Inferior parietal cortex (tissue), 1 donor: ENCODE measurements around the gene TXNDC8.

Experiments used
- DNase-seq: peaks from one replicate; pipeline ENCODE4 v3.0.0-alpha.2; 2016; ENCODE audit errors: extremely low spot score

TXNDC8 gene

GRCh38 chr9:110282018-110282738 is 55.5 kb downstream of the TXNDC8 start:
- peak; percentile 29 for DNase-seq

- no peak for DNase-seq
Measured at GRCh38 chr9:110278080-110278707, 59.5 kb downstream of the TXNDC8 start.

DNA sequence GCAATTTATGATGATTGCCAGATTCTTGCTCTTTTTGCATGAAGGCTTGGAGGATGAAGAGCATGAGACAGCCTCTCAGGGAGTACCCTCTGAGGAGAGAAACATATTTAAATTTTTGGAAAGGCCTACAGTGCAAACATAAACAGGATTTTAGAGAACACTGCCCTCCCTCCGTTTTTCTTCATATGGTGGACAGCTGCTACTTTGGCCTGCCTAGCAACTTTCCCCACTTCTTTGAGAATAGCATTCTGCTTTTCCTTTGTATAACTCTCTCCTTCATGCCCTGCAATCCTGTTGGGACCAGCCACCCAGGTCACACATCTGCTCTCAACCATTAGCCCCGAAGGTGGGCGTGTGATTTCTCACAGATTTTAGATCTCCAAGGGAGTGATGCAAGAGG is 60.9 kb downstream of the TXNDC8 start:
- no peak for DNase-seq

GRCh38 chr9:110270211-110270995 is 67.3 kb downstream of the TXNDC8 start:
- no peak for DNase-seq

- DNase-seq, result no peak
Measured at GRCh38 chr9:110266795-110267194, 70.9 kb downstream of the TXNDC8 start.

DNA sequence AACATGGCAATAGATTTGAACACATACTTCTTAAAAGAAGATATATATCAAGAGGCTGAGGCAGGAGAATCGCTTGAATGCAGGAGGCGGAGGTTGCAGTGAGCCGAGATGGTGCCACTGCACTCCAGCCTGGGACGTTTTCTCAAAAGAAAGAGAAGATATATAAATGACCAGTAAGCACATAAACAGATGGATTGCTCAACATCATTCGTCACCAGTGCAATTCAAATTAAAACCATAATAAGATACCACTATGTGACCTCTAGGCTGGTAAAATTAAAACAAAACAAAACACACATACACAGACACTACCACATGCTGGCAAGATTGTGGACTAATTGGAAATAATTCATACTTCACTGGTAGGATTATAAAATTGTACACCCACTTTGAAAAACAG is 76.0 kb downstream of the TXNDC8 start:
- no peak for DNase-seq

DNA sequence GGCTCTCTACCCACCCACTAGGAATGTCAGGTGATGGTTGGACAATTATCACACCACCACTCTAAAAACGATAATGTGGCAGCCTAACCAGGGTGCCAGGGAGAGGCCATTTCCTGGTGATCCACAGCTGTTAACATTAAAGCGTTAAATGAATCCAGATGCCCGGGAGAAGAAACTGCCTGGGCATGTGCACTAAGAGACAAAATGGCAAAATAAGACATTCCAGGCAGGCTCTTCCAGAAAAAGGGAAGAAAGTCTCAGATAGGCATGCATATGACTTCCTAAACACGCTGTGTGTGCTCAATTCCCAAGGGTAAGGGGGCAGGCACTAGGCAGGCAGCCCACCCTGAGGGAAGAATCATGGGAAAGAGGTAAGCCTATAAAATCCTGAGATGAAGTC is 76.8 kb downstream of the TXNDC8 start:
- no peak for DNase-seq

DNA sequence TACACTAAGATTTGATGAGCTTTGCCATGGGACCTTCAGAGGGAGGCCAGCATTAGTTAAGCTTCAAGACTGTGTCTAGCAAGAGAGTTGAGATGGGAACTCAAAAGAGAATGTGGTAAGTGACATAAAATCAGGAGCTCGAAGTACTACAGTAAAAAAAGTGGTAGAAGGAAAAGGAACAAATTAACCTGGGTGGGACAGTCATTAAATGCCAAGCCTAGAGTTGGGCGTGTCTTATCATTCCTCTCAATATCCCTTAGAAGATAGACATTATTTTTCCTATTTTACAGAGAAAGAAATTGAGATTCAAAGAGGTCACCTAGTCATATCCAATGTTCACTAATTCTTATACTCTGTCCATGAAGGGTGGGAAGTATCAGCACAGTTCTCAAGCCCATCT is 78.1 kb downstream of the TXNDC8 start:
- DNase-seq, result no peak

- no peak for DNase-seq
Measured at GRCh38 chr9:110258690-110259091, 79.0 kb downstream of the TXNDC8 start.

- no peak for DNase-seq
Measured at GRCh38 chr9:110257956-110258355, 79.7 kb downstream of the TXNDC8 start.

DNA sequence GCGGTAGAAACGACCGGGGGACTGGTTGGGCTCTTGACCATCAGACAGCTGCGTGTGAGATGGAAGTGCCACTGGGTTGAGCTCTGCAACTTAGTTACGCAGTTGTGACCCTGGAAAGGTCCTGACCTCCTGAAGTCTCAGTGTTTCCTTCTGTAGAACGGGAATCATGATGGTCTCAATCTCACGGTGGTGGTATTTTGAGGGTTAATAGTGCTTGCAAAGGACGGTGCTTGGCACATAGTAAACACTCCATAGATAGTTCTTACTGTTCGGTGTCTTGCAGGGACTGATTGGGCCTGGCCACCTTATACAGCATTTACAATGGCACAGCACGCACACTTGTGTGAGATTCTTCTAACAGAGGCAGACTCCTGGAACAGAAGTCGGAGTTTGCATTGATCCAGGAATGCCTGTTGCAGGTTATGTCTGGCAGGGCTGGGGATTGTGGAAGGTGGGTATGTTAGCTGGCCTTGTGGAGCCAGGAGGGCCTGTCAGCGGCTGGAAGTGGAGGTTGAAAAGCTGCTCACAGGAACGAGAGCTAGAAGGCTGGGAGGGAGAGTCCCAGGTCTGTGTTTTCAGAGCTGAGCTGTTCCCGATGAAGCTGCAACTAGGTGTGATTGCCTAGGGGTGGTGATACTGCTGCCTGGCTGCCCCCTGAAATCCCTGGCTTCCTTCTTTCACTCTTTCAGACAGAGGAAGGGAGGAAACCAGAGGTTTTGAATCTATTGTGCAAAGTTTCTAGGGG is 80.4 kb downstream of the TXNDC8 start:
- peak; percentile 47 for DNase-seq

GRCh38 chr9:110256380-110257096 is 81.1 kb downstream of the TXNDC8 start, which contains the start of gene TXN:
TSS of gene TXN (minus strand) at chr9:110256507. CDS start at chr9:110256435, 72 bp downstream.
- peak; percentile 84 for DNase-seq

- DNase-seq, result peak; percentile 32
Measured at GRCh38 chr9:110255463-110256379, 81.9 kb downstream of the TXNDC8 start.

- no peak for DNase-seq
Measured at GRCh38 chr9:110255034-110255462, 82.6 kb downstream of the TXNDC8 start.

DNA sequence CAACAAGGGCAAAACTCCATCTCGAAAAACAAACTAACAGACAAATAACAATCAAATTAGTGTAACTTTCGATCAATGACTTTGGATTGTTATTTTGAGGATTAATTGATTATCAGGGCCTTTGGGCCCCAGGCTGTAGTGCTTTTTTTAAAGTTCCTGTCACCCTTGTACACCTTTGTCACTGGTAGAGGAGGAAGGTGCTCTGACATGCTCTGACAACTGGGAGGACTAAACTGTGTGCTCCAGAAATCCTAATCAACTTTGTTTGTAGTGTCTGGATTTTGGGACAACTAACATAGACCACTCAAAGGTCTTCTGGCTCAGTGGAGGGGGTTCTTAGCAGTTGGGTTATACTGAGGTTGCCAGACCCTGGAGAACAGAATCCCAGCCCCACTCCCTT is 83.2 kb downstream of the TXNDC8 start:
- DNase-seq, result no peak
